ENCODE results near the gene REPS1. TPM values are rescaled to one million over a fixed set of nuclear protein-coding genes. Genes with fewer than 3 reads are reported as not detected.
"Not testable (repeated sequence)": the region's sequence is repeated elsewhere in the genome, so short reads cannot be mapped to it uniquely, and the experiment has no call there.

The REPS1 gene
- total and polyA plus RNA-seq, 11 donors, result 16.3 to 65.8 (median 38.3) TPM

- peaks cover 0 to 76% (median 62%) of the 10 kb centered on the region in 9 donors for H3K36me3 ChIP-seq
- ATAC-seq (no peak), DNase-seq (no peak)
- intact Hi-C loops (cut with DNase I), result no loop called here
- H3K9me3 ChIP-seq, result no peaks in the 10 kb centered on the region
- peaks cover 0 to 18% (median 6%) of the 10 kb centered on the region in 12 donors for H3K4me1 ChIP-seq
- no peaks in the 10 kb centered on the region for H3K27me3 ChIP-seq
- no peak overlapping the region for H3K27ac ChIP-seq
- TF ChIP-seq POLR2A (IDR thresholded peaks at IDR 0.05), result no peak
- TF ChIP-seq, protein P1, sequence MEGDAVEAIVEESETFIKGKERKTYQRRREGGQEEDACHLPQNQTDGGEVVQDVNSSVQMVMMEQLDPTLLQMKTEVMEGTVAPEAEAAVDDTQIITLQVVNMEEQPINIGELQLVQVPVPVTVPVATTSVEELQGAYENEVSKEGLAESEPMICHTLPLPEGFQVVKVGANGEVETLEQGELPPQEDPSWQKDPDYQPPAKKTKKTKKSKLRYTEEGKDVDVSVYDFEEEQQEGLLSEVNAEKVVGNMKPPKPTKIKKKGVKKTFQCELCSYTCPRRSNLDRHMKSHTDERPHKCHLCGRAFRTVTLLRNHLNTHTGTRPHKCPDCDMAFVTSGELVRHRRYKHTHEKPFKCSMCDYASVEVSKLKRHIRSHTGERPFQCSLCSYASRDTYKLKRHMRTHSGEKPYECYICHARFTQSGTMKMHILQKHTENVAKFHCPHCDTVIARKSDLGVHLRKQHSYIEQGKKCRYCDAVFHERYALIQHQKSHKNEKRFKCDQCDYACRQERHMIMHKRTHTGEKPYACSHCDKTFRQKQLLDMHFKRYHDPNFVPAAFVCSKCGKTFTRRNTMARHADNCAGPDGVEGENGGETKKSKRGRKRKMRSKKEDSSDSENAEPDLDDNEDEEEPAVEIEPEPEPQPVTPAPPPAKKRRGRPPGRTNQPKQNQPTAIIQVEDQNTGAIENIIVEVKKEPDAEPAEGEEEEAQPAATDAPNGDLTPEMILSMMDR (IDR thresholded peaks at IDR 0.05), result no peak
- no peak overlapping the region for H3K4me3 ChIP-seq
- WGBS, 4 donors, result 94 to 99% (median 97%) methylated on average over 2 of the region's 2 CpGs
Observed at GRCh38 chr6:138943089-138943625, 44.9 kb downstream of the REPS1 start.

DNA sequence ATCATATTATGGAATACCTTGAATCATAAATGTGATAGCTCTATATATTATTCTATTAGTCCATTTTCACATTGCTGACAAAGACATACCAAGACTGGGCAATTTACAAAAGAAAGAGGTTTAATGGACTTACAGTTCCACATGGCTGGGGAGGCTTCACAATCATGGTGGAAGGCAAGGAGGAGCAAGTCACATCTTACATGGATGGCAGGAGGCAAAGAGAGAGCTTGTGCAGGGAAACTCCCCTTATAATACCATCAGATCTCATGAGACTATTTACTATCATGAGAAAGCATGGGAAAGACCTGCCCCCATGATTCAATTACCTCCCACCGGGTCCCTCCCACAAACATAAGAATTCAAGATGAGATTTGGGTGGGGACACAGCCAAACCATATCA, 51.2 kb downstream of the REPS1 start:
- intact Hi-C loops (cut with DNase I); ATAC-seq; H3K27ac ChIP-seq; H3K4me3 ChIP-seq; H3K27me3 ChIP-seq; H3K9me3 ChIP-seq; H3K4me1 ChIP-seq; DNase-seq: not testable (repeated sequence)
- peaks cover 0 to 66% (median 55%) of the 10 kb centered on the region in 9 donors for H3K36me3 ChIP-seq
- 97 to 100% (median 97%) methylated on average over 1 of the region's 1 CpG for WGBS, 4 donors

GRCh38 chr6:138931660-138932059, 56.4 kb downstream of the REPS1 start:
- no peak overlapping the region for H3K4me3 ChIP-seq
- 92 to 97% (median 94%) methylated on average over 1 of the region's 1 CpG for WGBS, 4 donors
- ATAC-seq (no peak), DNase-seq (no peak)
- intact Hi-C loops (cut with DNase I), result loop anchor here in 1 of 10 donors (2.0 kb wide), 1 partner anchor 15 kb away; no protein-coding TSS in a partner anchor
- H3K36me3 ChIP-seq, result peaks cover 0 to 70% (median 32%) of the 10 kb centered on the region in 9 donors
- no peak overlapping the region for H3K27ac ChIP-seq
- TF ChIP-seq POLR2A (IDR thresholded peaks at IDR 0.05), result no peak
- TF ChIP-seq, protein P1 (IDR thresholded peaks at IDR 0.05), result no peak
- H3K4me1 ChIP-seq, result peaks cover 0 to 5% (median 0%) of the 10 kb centered on the region in 12 donors
- no peaks in the 10 kb centered on the region for H3K27me3 ChIP-seq
- H3K9me3 ChIP-seq, result no peaks in the 10 kb centered on the region

GRCh38 chr6:138926579-138926978, 61.5 kb downstream of the REPS1 start:
- no peak overlapping the region for H3K4me3 ChIP-seq
- H3K27ac ChIP-seq, result no peak overlapping the region
- H3K9me3 ChIP-seq, result no peaks in the 10 kb centered on the region
- no peak for TF ChIP-seq POLR2A (IDR thresholded peaks at IDR 0.05)
- TF ChIP-seq, protein P1 (IDR thresholded peaks at IDR 0.05), result no peak
- no peaks in the 10 kb centered on the region for H3K4me1 ChIP-seq
- no peaks in the 10 kb centered on the region for H3K27me3 ChIP-seq
- intact Hi-C loops (cut with DNase I), result loop anchor here in 1 of 10 donors (10.0 kb wide), 1 partner anchor 438 kb away; no protein-coding TSS in a partner anchor
- DNase-seq (no peak), ATAC-seq (no peak)
- WGBS, 4 donors, result 93 to 95% (median 93%) methylated on average over 3 of the region's 3 CpGs
- peaks cover 0 to 72% (median 38%) of the 10 kb centered on the region in 9 donors for H3K36me3 ChIP-seq

- DNase-seq (no peak), ATAC-seq (no peak)
- no peaks in the 10 kb centered on the region for H3K9me3 ChIP-seq
- no peaks in the 10 kb centered on the region for H3K27me3 ChIP-seq
- no peak overlapping the region for H3K27ac ChIP-seq
- TF ChIP-seq, protein P1 (IDR thresholded peaks at IDR 0.05), result no peak
- TF ChIP-seq POLR2A (IDR thresholded peaks at IDR 0.05), result no peak
- 92 to 97% (median 93%) methylated on average over 2 of the region's 2 CpGs for whole genome bisulfite sequencing, 4 donors
- no peak overlapping the region for H3K4me3 ChIP-seq
- H3K36me3 ChIP-seq, result peaks cover 0 to 74% (median 42%) of the 10 kb centered on the region in 9 donors
- intact Hi-C loops (cut with DNase I), result loop anchor here in 1 of 10 donors (10.0 kb wide), 1 partner anchor 439 kb away; no protein-coding TSS in a partner anchor
- no peaks in the 10 kb centered on the region for H3K4me1 ChIP-seq
Observed at GRCh38 chr6:138925806-138926205, 62.2 kb downstream of the REPS1 start.
